CD14-positive monocyte (primary cell): ENCODE results near the gene CEP112. TPM values are rescaled to one million over a fixed set of nuclear protein-coding genes. Genes with fewer than 3 reads are reported as not detected.

Experiments used
- DNase-seq, 3 donors: peaks; one replicate each; pipeline ENCODE4 v3.0.0-alpha.2; 2011 to 2022
- H2AFZ ChIP-seq: 2 replicates; pipeline ENCODE4 v1.6.0; 2012; ENCODE audit warnings: mild to moderate bottlenecking, low read depth, low read length, inconsistent platforms; ENCODE audit not compliant: insufficient read depth, poor library complexity, severe bottlenecking
- H3K27ac ChIP-seq, 2 donors: 1 replicate in 1 of 2; 2 replicates in 1 of 2; pipeline ENCODE4 v1.5.1; 2012 to 2013; ENCODE audit warnings: low read length in 2 of 2, control low read depth in 1 of 2, inconsistent platforms in 1 of 2, low read depth in 1 of 2, mild to moderate bottlenecking in 1 of 2
- H3K27me3 ChIP-seq, 2 donors: one replicate each; pipeline versions ENCODE4 v1.6.0 to v1.6.1; 2011 to 2013; ENCODE audit warnings: low read length in 2 of 2; ENCODE audit not compliant: control insufficient read depth in 2 of 2, insufficient read depth in 2 of 2
- H3K36me3 ChIP-seq, 2 donors: replicated peaks in 1 of 2; 1 replicate in 1 of 2; 2 replicates in 1 of 2; pipeline versions ENCODE4 v1.5.1 to v1.6.1; 2012 to 2013; ENCODE audit warnings: low read length in 2 of 2, control low read depth in 1 of 2, inconsistent platforms in 1 of 2, mild to moderate bottlenecking in 1 of 2; ENCODE audit not compliant: insufficient read depth in 2 of 2, control insufficient read depth in 1 of 2
- H3K4me1 ChIP-seq, 2 donors: 1 replicate in 1 of 2; 2 replicates in 1 of 2; pipeline versions ENCODE4 v1.5.1 to v1.6.1; 2012 to 2013; ENCODE audit warnings: low read length in 2 of 2, control low read depth in 1 of 2, inconsistent platforms in 1 of 2, mild to moderate bottlenecking in 1 of 2, moderate library complexity in 1 of 2; ENCODE audit not compliant: insufficient read depth in 2 of 2, control insufficient read depth in 1 of 2
- H3K4me2 ChIP-seq: replicated peaks from 2 replicates; pipeline ENCODE3; 2012; ENCODE audit warnings: low read length, moderate library complexity, mild to moderate bottlenecking; ENCODE audit not compliant: poor library complexity, severe bottlenecking; ENCODE audit errors: extremely low read depth
- H3K4me3 ChIP-seq, 3 experiments: fragments of 200-600 bp in 1 of 3; sonication (generic) in 1 of 3; replicated peaks in 1 of 3; 1 replicate in 2 of 3; 2 replicates in 1 of 3; pipeline ENCODE4 v1.5.1; 2011 to 2013; ENCODE audit warnings: low read length in 3 of 3, mild to moderate bottlenecking in 3 of 3, control low read depth in 2 of 3, low read depth in 2 of 3, inconsistent platforms in 1 of 3, moderate library complexity in 1 of 3
- H3K79me2 ChIP-seq: 2 replicates; pipeline ENCODE4 v1.6.0; 2012; ENCODE audit warnings: mild to moderate bottlenecking, control low read depth, inconsistent platforms, low read length, moderate library complexity; ENCODE audit not compliant: insufficient read depth
- H3K9ac ChIP-seq: 2 replicates; pipeline ENCODE4 v1.6.0; 2017; ENCODE audit warnings: low read length, mild to moderate bottlenecking; ENCODE audit not compliant: insufficient read depth, poor library complexity, severe bottlenecking
- H3K9me3 ChIP-seq, 2 donors: replicated peaks in 1 of 2; 1 replicate in 1 of 2; 2 replicates in 1 of 2; pipeline versions ENCODE4 v1.5.1 to v1.6.1; 2012 to 2013; ENCODE audit warnings: low read length in 2 of 2, control low read depth in 1 of 2; ENCODE audit not compliant: control insufficient read depth in 1 of 2, insufficient read depth in 1 of 2
- H4K20me1 ChIP-seq: 2 replicates; pipeline ENCODE4 v1.6.0; 2012; ENCODE audit warnings: mild to moderate bottlenecking, low read length, control low read depth, moderate library complexity; ENCODE audit not compliant: insufficient read depth
- H3K27ac Mint-ChIP-seq, 7 donors: one replicate each; pipeline ENCODE4 v1.8.0; 2020; ENCODE audit warnings: mild to moderate bottlenecking in 7 of 7, mixed read lengths in 7 of 7, moderate library complexity in 6 of 7, inconsistent platforms in 2 of 7
- H3K27me3 Mint-ChIP-seq, 3 donors: one replicate each; pipeline ENCODE4 v1.8.0; 2021 to 2022; ENCODE audit warnings: low read depth in 3 of 3, mild to moderate bottlenecking in 3 of 3, mixed read lengths in 3 of 3, moderate library complexity in 3 of 3, inconsistent platforms in 1 of 3
- H3K36me3 Mint-ChIP-seq, 2 donors: one replicate each; pipeline ENCODE4 v1.8.0; 2020; ENCODE audit warnings: mixed read lengths in 2 of 2, inconsistent platforms in 1 of 2, mild to moderate bottlenecking in 1 of 2
- H3K4me1 Mint-ChIP-seq: one replicate; pipeline ENCODE4 v1.8.0; 2020; ENCODE audit warnings: mild to moderate bottlenecking, mixed read lengths
- H3K4me3 Mint-ChIP-seq, 2 donors: one replicate each; pipeline ENCODE4 v1.8.0; 2020; ENCODE audit warnings: mild to moderate bottlenecking in 2 of 2, mixed read lengths in 2 of 2, moderate library complexity in 1 of 2
- H3K9me3 Mint-ChIP-seq, 7 donors: one replicate each; pipeline ENCODE4 v1.8.0; 2020 to 2022; ENCODE audit warnings: mixed read lengths in 7 of 7, mild to moderate bottlenecking in 6 of 7, moderate library complexity in 6 of 7, inconsistent platforms in 2 of 7
- CTCF ChIP-seq: fragments of 200-600 bp; IDR thresholded peaks from one replicate; pipeline ENCODE4 v1.8.0; 2022; ENCODE audit warnings: antibody characterized with exemption, mild to moderate bottlenecking
- WGBS: methylation state at CpG from one replicate; pipeline ENCODE4 v1.1.5; 2013; ENCODE audit warnings: missing lambda C conversion rate; ENCODE audit not compliant: insufficient coverage; 5-methylcytosine and 5-hydroxymethylcytosine counted together
- intact Hi-C, 2 donors: fragments of 100-400 bp; cut with micrococcal nuclease; formaldehyde crosslinking; loops; one replicate each; pipeline versions ENCODE4 v1.15.0 to v1.15.1; 2023
- polyA plus RNA-seq, 3 donors: library from polyadenylated mRNA; depleted of rRNA in 1 of 3; unstranded in 2 of 3; stranded (reverse) in 1 of 3; fragments of 300-500 nt in 2 of 3; fragments of >200 nt in 1 of 3; fragmentation: Illumina TruSeq in 2 of 3; gene quantifications; 1 replicate in 2 of 3; 2 replicates in 1 of 3; pipeline ENCODE4 v1.2.3, GENCODE V29; 2012 to 2021

The CEP112 gene
- polyA plus RNA-seq, 3 donors = 0.10 TPM; not detected in 2

- H3K4me2 ChIP-seq = no peak overlapping the region
- no peak overlapping the region for H3K9ac ChIP-seq
- H3K9me3 ChIP-seq = peaks cover 0 to 4% of the 10 kb centered on the region in 2 donors
- Mint-ChIP-seq H3K36me3 (no peaks in the 10 kb centered on the region), H3K4me1 (no peaks in the 10 kb centered on the region), H3K27ac (no peak overlapping the region), H3K4me3 (no peak overlapping the region), H3K9me3 (peaks cover 0 to 8% (median 3%) of the 10 kb centered on the region in 7 donors), H3K27me3 (peaks cover 3 to 5% (median 4%) of the 10 kb centered on the region in 3 donors)
- H4K20me1 ChIP-seq = no peaks in the 10 kb centered on the region
- no peaks in the 10 kb centered on the region for H3K4me1 ChIP-seq
- no peak overlapping the region for H2AFZ ChIP-seq
- H3K79me2 ChIP-seq = no peaks in the 10 kb centered on the region
- no peak overlapping the region for H3K27ac ChIP-seq
- intact Hi-C loops = no loop called here
- H3K4me3 ChIP-seq = no peak overlapping the region
- no peak for DNase-seq
- 89% methylated on average over 4 of the region's 5 CpGs for WGBS
- H3K27me3 ChIP-seq = no peaks in the 10 kb centered on the region
- TF ChIP-seq CTCF = no peak
- H3K36me3 ChIP-seq = no peaks in the 10 kb centered on the region
Measured at GRCh38 chr17:65627108-65627507, 564.8 kb downstream of the CEP112 start.

- Histone ChIP-seq H3K4me3 (no peak overlapping the region), H2AFZ (no peak overlapping the region), H4K20me1 (no peaks in the 10 kb centered on the region), H3K4me1 (no peaks in the 10 kb centered on the region), H3K9ac (no peak overlapping the region), H3K27me3 (no peaks in the 10 kb centered on the region), H3K9me3 (peaks cover 0 to 4% of the 10 kb centered on the region in 2 donors), H3K36me3 (no peaks in the 10 kb centered on the region), H3K79me2 (no peaks in the 10 kb centered on the region), H3K4me2 (no peak overlapping the region), H3K27ac (no peak overlapping the region)
- H3K4me3 Mint-ChIP-seq = no peak overlapping the region
- no peak for DNase-seq
- peaks cover 3 to 8% (median 4%) of the 10 kb centered on the region in 3 donors for H3K27me3 Mint-ChIP-seq
- no peak overlapping the region for H3K27ac Mint-ChIP-seq
- intact Hi-C loops = no loop called here
- TF ChIP-seq CTCF = no peak
- H3K4me1 Mint-ChIP-seq = no peaks in the 10 kb centered on the region
- peaks cover 0 to 8% (median 3%) of the 10 kb centered on the region in 7 donors for H3K9me3 Mint-ChIP-seq
- H3K36me3 Mint-ChIP-seq = no peaks in the 10 kb centered on the region
Measured at GRCh38 chr17:65626451-65626850, 565.5 kb downstream of the CEP112 start.
